GM19351 (cell line): ENCODE data around the gene DYNC1LI1.
"Not testable (repeated sequence)": the region's sequence is repeated elsewhere in the genome, so short reads cannot be mapped to it uniquely, and the experiment has no call there.

ENCODE experiments used
- ATAC-seq: cut with Tn5 transposase; IDR thresholded peaks from one replicate; pipeline ENCODE4 v1.9.1; 2021; ENCODE audit warnings: mild to moderate bottlenecking, moderate library complexity; ENCODE audit not compliant: unreplicated experiment

DYNC1LI1 gene

GRCh38 chr3:32540899-32541298 lies 29.8 kb downstream of the DYNC1LI1 start:
- ATAC-seq, result no peak

DNA sequence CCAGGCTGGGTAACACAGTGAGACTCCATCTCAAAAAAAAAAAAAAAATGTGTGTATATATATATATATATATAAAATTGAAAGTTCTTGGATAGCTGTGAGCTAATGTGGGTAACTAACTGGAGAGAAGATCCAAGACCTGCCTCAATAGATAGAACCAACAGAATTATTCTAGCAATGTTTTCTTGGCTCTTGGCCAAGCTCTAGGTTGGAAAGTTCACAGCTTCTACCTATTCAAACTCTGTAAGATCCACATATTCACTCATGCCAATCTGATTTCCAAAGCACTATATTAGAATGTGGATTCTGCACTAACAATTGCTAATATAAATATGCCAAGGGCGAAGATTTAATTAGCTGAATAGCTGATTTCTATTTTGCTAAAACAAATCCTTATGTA lies 38.2 kb downstream of the DYNC1LI1 start:
- no peak for ATAC-seq

GRCh38 chr3:32531010-32531647 lies 39.5 kb downstream of the DYNC1LI1 start:
- peak; percentile 76 for ATAC-seq

DNA sequence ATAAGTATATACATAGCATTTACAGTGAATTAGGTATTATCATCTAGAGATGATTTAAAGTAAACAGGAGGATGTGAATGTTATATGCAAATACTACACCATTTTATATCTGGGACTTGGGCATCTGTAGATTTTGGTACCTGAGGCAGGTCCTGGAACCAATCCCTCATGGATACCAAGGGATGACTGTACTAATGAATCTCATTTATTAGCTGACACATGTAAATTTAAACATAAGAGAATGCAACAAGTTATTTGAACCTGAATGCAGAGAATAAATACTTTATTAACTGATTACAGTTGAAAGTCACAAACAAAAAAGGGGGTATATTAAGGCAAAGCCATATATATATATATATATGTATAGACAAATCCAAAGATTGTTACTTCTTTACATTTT lies 44.9 kb downstream of the DYNC1LI1 start:
- no peak for ATAC-seq

GRCh38 chr3:32522682-32523081 lies 48.0 kb downstream of the DYNC1LI1 start:
- no peak for ATAC-seq

GRCh38 chr3:32518921-32519320 lies 51.7 kb downstream of the DYNC1LI1 start:
- not testable (repeated sequence) for ATAC-seq

DNA sequence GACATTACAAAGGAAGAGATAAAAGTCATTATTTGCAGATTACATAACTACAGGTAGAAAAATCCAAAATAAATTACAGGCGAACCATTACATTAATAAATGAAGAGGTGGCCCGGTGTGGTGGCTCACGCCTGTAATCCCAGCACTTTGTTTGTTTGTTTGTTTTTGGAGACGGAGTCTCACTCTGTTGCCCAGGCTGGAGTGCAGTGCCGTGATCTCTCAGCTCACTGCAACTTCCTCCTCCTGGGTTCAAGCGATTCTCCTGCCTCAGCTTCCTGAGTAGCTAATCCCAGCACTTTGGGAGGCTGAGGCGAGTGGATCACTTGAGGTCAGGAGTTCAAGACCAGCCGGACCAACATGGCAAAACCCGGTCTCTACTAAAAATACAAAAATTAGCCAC lies 53.9 kb downstream of the DYNC1LI1 start:
- ATAC-seq, result peak; percentile 25

GRCh38 chr3:32511005-32511404 lies 59.7 kb downstream of the DYNC1LI1 start:
- ATAC-seq, result no peak

DNA sequence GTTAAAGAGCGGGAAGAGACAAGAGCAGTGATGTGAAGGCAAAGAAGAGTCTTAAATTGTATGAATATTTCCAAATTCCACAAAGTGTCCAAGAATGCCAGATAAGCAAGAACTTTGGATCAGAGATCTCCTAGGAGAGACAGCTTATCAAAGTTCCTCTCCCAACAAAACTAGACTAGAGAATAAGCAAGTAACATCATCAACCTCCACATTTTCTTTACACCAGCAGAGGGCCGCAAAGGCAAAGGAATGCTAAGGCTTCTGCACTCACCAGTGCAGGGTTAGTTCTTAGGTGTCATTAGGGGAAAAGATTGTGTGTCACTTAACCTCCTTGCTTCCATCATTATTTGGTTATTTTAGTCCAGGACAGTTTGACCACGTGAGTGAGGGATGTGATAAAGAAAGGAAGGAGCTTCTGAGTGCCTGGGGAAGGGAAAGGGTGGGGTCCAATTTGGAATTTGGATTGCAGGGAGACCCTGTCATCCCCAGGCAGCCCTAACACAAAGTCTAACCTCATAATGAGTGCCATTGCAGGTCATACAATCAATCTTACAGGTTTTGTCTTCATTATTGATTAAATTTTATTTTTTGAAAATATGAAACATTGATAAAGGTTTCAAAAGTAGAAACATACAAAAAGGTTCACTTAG lies 60.5 kb downstream of the DYNC1LI1 start:
- peak; percentile 85 for ATAC-seq

DNA sequence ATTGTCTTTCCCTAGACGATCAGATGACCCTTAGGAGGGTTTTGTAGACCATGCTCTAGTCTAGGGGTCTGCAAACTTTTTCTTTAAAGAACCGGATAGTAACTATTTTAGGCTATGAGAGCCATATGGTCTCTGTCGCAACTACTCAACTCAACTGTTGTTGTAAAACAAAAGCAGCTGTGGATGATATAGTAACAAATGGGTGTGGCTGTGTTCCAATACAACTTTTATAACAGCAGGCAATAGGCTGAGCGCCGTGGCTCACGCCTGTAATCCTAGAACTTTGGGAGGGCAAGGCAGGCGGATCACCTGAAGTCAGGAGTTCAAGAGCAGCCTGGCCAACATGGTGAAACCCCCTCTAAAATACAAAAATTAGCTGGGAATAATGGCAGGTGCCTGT lies 61.9 kb downstream of the DYNC1LI1 start:
- no peak for ATAC-seq

DNA sequence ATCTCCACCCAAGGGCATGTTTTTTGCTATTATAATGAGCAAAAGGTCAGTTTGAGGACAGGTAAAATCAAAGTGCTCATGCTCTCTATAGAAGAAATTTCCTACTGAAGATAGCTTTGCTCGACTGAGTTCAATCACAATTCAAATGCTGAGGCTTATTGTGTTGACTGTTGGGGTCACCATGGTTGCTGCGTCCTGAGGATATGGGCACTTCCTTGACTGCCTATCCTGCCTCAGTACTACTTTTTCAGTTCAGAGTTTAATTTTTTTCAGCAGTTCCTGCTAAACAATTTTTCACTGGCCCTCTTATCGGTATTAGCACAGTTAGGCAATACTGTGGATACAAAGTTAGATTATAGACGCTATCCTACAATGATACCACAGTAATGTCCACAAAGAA lies 64.2 kb downstream of the DYNC1LI1 start:
- ATAC-seq, result no peak

- no peak for ATAC-seq
Measured at GRCh38 chr3:32502946-32503286, 67.7 kb downstream of the DYNC1LI1 start.

- ATAC-seq, result peak; percentile 55
Measured at GRCh38 chr3:32502118-32502945, 68.3 kb downstream of the DYNC1LI1 start, which contains the start of gene CMTM6. CMTM6 (minus strand) TSS chr3:32502852; CDS start chr3:32502745, 107 bp downstream.

- ATAC-seq, result peak; percentile 14
Measured at GRCh38 chr3:32501783-32502117, 68.9 kb downstream of the DYNC1LI1 start.

DNA sequence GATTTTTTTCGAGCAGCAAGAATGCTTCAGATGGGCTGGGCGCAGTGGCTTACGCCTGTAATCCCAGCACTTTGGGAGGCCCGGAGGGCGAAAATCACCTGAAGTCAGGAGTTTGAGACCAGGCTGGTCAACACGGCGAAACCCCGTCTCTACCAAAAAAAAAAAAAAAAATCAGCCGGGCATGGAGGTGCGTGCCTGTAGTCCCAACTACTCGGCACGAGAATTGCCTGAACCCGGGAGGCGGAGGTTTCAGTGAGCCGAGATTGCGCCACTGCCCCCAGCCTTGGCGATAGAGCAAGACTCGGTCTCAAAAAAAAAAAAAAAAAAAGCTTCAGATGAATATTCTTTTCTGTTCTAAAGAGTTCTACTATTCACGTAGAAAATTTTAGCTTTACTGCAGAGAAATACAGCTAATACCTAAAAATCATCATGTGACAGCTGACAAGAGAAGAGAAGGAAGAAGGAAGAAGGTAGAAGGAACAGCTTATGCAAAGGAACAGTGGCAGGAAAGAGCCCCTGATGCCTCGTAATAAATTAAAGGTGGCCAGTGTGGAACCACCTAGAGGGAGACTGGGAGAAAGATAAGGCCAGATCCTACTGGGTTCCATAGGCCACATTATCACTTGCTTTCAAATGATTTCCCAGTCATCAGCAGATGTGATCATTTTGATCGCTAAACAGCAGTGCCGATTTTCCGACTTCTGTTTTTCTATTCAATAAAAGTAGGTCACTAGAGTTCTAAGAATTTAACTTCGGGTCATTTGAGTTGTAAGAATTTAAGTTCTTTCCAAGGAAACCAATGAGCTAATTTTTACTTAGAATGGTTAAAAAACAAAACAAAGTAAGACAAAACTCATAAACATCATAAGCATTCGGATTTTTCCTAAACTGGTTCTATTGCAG lies 69.5 kb downstream of the DYNC1LI1 start:
- ATAC-seq, result no peak

DNA sequence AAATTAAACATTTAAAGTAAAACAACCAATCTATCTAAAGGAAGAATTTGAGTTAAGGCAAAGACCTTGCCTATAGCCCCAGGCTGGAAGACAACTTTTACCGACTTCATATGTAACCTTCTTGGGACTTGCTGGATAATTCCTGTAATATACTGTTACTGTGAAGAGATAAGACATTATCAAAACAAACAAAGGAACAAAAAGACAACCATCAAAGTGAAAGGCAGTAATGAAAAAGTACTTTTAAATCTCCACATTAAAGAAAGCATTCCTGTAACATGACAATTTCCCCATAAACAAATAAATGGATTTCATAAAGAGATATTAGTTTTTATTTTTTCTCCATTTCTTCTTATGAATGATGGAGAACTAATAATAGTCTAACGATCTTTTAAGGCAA lies 70.4 kb downstream of the DYNC1LI1 start:
- no peak for ATAC-seq

GRCh38 chr3:32499585-32499984 lies 71.1 kb downstream of the DYNC1LI1 start:
- no peak for ATAC-seq

DNA sequence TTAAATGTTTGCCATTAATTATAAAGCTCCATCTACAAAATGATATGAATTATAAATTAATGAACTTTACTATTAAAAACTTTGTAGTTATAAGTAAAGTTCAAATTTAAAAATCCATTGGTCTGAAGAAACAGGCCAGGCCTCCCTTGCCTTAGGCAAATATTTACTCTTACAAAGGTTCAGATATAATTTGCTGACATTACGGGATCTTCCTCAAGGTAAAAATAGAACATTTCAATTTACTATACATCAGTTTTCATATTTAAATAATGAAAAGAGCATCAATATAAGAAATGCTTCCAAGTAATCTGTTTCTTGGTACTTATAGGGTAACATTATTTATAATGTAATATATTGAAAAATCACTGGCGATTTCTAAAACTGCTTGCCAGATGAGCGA lies 71.7 kb downstream of the DYNC1LI1 start:
- ATAC-seq, result no peak

GRCh38 chr3:32498252-32498651 lies 72.4 kb downstream of the DYNC1LI1 start:
- ATAC-seq, result no peak

DNA sequence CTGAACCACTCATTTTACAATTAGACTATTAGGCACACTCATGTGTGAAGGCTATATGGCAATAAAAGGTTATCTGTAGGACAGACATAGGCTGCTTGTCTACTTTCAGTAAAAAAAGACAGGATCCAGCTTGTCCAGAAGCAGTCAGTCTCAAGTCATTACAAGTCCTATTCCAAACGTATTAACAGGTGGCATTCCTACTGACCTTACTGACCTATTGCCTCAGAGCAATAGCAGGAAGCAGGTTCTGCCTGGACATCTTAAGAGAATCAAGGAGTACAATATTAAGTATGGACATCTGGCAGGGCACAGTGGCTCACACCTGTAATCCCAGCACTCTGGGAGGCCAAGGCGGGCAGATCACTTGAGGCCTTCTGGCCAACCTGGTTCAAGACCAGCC lies 75.0 kb downstream of the DYNC1LI1 start:
- no peak for ATAC-seq

DNA sequence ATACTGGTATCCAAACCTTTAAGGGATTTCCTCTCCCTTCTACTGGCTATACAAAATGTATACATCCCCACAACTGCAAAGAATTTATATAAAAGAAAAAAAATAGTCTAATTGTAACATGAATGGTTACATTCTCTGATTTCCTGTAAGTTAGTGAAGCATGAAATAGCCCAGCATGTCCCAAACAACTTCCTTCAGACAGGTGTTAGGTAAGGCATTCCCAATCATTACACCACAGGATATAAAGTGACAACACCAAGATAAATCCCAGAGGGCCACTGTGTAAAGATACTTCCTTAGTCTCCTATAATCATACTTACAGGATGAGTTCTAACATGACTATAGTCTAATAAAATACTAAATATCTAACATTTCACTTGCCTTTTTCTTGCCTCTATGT lies 75.6 kb downstream of the DYNC1LI1 start:
- ATAC-seq, result no peak
